Measurements from ENCODE around the gene TANGO2. TPM values are rescaled to one million over a fixed set of nuclear protein-coding genes. Genes with fewer than 3 reads are reported as not detected.

TANGO2 gene
- total and polyA plus RNA-seq, 9 of the 15 experiments (the other 6 are each of a cell fraction or from before 2014, with no cell fraction given): 15.5 to 94.9 (median 70.1) TPM

DNA sequence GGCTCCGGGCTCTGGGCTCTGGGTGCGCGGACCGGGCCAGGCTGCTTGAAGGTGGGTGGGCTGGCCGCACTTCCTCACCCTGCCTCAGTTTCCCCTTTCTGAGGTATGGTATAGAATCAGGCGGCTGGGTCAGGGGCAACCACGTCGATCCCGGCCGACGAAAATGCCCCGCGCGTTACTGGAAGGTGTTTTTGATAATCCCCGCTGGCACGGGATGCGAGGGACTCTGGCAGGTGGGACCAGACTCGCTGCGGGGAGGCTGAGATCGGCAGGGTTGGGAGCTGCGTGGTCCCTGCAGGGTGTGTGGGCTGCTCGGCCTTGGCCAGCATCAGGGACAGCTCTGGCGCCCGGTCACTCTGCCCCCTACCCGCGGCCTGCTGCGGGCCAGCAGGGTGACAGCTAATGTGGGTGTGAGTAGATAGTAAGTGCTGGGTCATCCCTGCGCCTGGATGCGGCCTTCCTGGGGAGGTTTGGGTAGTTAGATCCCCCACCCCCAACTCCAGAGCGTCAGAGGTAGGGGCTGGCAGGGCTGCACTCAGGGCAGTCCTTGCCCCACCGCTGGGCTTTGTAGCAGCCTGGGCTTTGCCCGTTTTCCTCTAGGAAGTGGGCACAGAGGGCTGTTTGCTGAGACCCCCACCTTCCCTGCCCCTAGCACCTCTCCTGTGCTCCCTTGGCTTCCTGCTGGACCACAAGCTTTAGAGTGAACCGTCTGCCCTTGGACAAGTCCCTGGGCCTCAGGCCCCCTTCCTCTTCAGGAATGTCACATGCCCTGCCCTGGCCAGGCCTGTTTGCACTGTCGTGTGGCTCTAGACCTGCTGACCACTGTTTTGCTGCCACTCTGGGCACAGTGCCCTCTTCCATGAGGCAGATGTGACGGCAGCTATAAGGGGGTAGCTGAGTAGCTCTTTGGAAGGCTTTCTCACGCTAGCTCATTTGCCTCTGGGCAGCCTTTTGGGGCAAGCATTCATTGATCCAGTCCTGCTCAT, 579 bp downstream of the TANGO2 start (continued):
- TF ChIP-seq E2F1 (CRISPR knock-in tag; IDR thresholded peaks at IDR 0.05): peak; percentile 71
- TF ChIP-seq U2AF2 (optimal IDR thresholded peaks at IDR 0.05; ENCODE audit: low read depth, low read length): no peak
- peak; percentile 53 for TF ChIP-seq NEUROD1 (IDR thresholded peaks at IDR 0.05; ENCODE audit: borderline replicate concordance, low read depth, low read length, partially characterized antibody)
- TF ChIP-seq RBFOX2 (IDR thresholded peaks at IDR 0.05; ENCODE audit: low read depth, low read length): no peak
- no peak for TF ChIP-seq ARID1B (IDR thresholded peaks at IDR 0.05)
- TF ChIP-seq CBX8 (IDR thresholded peaks at IDR 0.05; ENCODE audit: borderline replicate concordance, extremely low read depth, low read depth, low read length, poor library complexity, severe bottlenecking): no peak
- no peak for TF ChIP-seq TAF9B (IDR thresholded peaks at IDR 0.05; ENCODE audit: partially characterized antibody)
- TF ChIP-seq CEBPG (CRISPR knock-in tag; IDR thresholded peaks at IDR 0.05): no peak
- no peak for TF ChIP-seq CEBPG (tag; conservative IDR thresholded peaks at IDR 0.05 in 1 of 2, IDR thresholded peaks at IDR 0.05 in 1 of 2)
- no peak for TF ChIP-seq ZNF778 (CRISPR knock-in tag; IDR thresholded peaks at IDR 0.05)
- no peak for TF ChIP-seq KAT8 (IDR thresholded peaks at IDR 0.05; ENCODE audit: low read depth)
- no peak for TF ChIP-seq PRDM10 (IDR thresholded peaks at IDR 0.05; ENCODE audit: partially characterized antibody)
- TF ChIP-seq C11orf30 (IDR thresholded peaks at IDR 0.05; ENCODE audit: low read depth): no peak
- TF ChIP-seq POU5F1 (IDR thresholded peaks at IDR 0.05; ENCODE audit: borderline replicate concordance, low read depth, low read length, partially characterized antibody): no peak
- TF ChIP-seq, protein P1, sequence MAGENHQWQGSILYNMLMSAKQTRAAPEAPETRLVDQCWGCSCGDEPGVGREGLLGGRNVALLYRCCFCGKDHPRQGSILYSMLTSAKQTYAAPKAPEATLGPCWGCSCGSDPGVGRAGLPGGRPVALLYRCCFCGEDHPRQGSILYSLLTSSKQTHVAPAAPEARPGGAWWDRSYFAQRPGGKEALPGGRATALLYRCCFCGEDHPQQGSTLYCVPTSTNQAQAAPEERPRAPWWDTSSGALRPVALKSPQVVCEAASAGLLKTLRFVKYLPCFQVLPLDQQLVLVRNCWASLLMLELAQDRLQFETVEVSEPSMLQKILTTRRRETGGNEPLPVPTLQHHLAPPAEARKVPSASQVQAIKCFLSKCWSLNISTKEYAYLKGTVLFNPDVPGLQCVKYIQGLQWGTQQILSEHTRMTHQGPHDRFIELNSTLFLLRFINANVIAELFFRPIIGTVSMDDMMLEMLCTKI (IDR thresholded peaks at IDR 0.05; ENCODE audit: partially characterized antibody): no peak
- peak; percentile 48 for TF ChIP-seq ZNF707 (CRISPR knock-in tag; conservative IDR thresholded peaks at IDR 0.05)
- no peak for TF ChIP-seq CBFA2T2 (conservative IDR thresholded peaks at IDR 0.05)
- TF ChIP-seq, protein P2, sequence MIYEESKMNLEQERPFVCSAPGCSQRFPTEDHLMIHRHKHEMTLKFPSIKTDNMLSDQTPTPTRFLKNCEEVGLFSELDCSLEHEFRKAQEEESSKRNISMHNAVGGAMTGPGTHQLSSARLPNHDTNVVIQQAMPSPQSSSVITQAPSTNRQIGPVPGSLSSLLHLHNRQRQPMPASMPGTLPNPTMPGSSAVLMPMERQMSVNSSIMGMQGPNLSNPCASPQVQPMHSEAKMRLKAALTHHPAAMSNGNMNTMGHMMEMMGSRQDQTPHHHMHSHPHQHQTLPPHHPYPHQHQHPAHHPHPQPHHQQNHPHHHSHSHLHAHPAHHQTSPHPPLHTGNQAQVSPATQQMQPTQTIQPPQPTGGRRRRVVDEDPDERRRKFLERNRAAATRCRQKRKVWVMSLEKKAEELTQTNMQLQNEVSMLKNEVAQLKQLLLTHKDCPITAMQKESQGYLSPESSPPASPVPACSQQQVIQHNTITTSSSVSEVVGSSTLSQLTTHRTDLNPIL (CRISPR knock-in tag; IDR thresholded peaks at IDR 0.05): no peak
- no peak for TF ChIP-seq ESRRB (CRISPR knock-in tag; IDR thresholded peaks at IDR 0.05; ENCODE audit: borderline replicate concordance)

Data from K562 (cell line).